Panc1 (cell line): ENCODE results near the gene GRIN2A.

Source experiments
- CTCF ChIP-seq: fragments of 450-650 bp; IDR thresholded peaks from 2 replicates; pipeline ENCODE4 v1.5.1; 2017; ENCODE audit warnings: mild to moderate bottlenecking
- POLR2AphosphoS5 ChIP-seq: IDR thresholded peaks from 2 replicates; pipeline ENCODE4 v1.6.1; 2012; ENCODE audit warnings: mild to moderate bottlenecking, low read depth, low read length, moderate library complexity
- REST ChIP-seq, 2 experiments: IDR thresholded peaks; 2 replicates each; pipeline ENCODE4 v1.6.1; 2011 to 2012; ENCODE audit warnings: low read depth in 2 of 2, control low read depth in 1 of 2, low read length in 1 of 2, mild to moderate bottlenecking in 1 of 2, moderate library complexity in 1 of 2; ENCODE audit not compliant: insufficient read depth in 1 of 2
- TCF7L2 ChIP-seq: IDR thresholded peaks from 2 replicates; pipeline ENCODE4 v1.6.1; 2011; ENCODE audit warnings: mild to moderate bottlenecking, low read depth, low read length, inconsistent platforms

GRCh38 chr16:9980981-9981380 is 201.2 kb downstream of the GRIN2A start:
- TF ChIP-seq POLR2AphosphoS5 (no peak), CTCF (no peak), REST (IDR thresholded peaks at IDR 0.05; ENCODE audit: insufficient read depth in 1 of 2, low read depth in 2 of 2, low read length in 1 of 2) (no peak), TCF7L2 (no peak)
